Common myeloid progenitor, CD34-positive (primary cell): Measurements from ENCODE around the gene ITSN2.

Source experiments
- CTCF ChIA-PET: fragments of 350-600 bp; sonication (Branson Sonifier 250); formaldehyde crosslinking; loops from one replicate; lab custom pipeline; 2021; ENCODE audit warnings: antibody characterized with exemption; lab: Charles Lee
- POLR2A ChIA-PET: fragments of 350-600 bp; sonication (Branson Sonifier 250); formaldehyde crosslinking; loops from one replicate; lab custom pipeline; 2021; ENCODE audit warnings: antibody characterized with exemption; lab: Charles Lee
- DNase-seq, 3 donors: peaks; one replicate each; pipeline versions ENCODE4 v3.0.0 to v3.0.0-alpha.2; 2013
- H3K27ac ChIP-seq, 2 experiments: 1 replicate in 1 of 2; 2 replicates in 1 of 2; pipeline ENCODE4 v1.7.0; 2013; ENCODE audit warnings: inconsistent platforms in 2 of 2, low read length in 2 of 2, mild to moderate bottlenecking in 2 of 2, low read depth in 1 of 2, moderate library complexity in 1 of 2; ENCODE audit not compliant: severe bottlenecking in 2 of 2, insufficient read depth in 1 of 2, poor library complexity in 1 of 2
- H3K27me3 ChIP-seq, 5 experiments: replicated peaks in 2 of 5; 1 replicate in 3 of 5; 2 replicates in 2 of 5; pipeline versions ENCODE4 v1.6.1 to v1.7.0; 2013; ENCODE audit warnings: low read length in 4 of 5, mild to moderate bottlenecking in 2 of 5, moderate library complexity in 2 of 5, inconsistent platforms in 1 of 5; ENCODE audit not compliant: insufficient read depth in 5 of 5, control insufficient read depth in 4 of 5
- H3K36me3 ChIP-seq, 4 experiments: 1 replicate in 2 of 4; 2 replicates in 2 of 4; pipeline versions ENCODE4 v1.6.1 to v1.7.0; 2013; ENCODE audit warnings: low read length in 3 of 4, control low read depth in 1 of 4, mild to moderate bottlenecking in 1 of 4; ENCODE audit not compliant: control insufficient read depth in 4 of 4, insufficient read depth in 4 of 4
- H3K4me1 ChIP-seq, 4 experiments: 1 replicate in 3 of 4; 2 replicates in 1 of 4; pipeline versions ENCODE4 v1.6.1 to v1.7.1; 2013; ENCODE audit warnings: low read length in 3 of 4, mild to moderate bottlenecking in 3 of 4, control low read depth in 1 of 4, inconsistent platforms in 1 of 4, moderate library complexity in 1 of 4; ENCODE audit not compliant: control insufficient read depth in 4 of 4, insufficient read depth in 4 of 4; ENCODE audit errors: control extremely low read depth in 1 of 4
- H3K4me3 ChIP-seq, 7 experiments: 1 replicate in 4 of 7; 2 replicates in 3 of 7; pipeline versions ENCODE4 v1.5.1 to v1.7.0; 2013; ENCODE audit warnings: mild to moderate bottlenecking in 7 of 7, low read length in 6 of 7, moderate library complexity in 6 of 7, inconsistent platforms in 2 of 7, low read depth in 2 of 7, control low read depth in 1 of 7; ENCODE audit not compliant: insufficient read depth in 4 of 7, control insufficient read depth in 1 of 7; ENCODE audit errors: extremely low read depth in 1 of 7
- H3K9me3 ChIP-seq, 5 experiments: 1 replicate in 4 of 5; 2 replicates in 1 of 5; pipeline versions ENCODE4 v1.6.1 to v1.7.1; 2013; ENCODE audit warnings: low read length in 4 of 5, mild to moderate bottlenecking in 2 of 5, inconsistent platforms in 1 of 5, low read depth in 1 of 5, moderate library complexity in 1 of 5; ENCODE audit not compliant: control insufficient read depth in 4 of 5, insufficient read depth in 2 of 5; ENCODE audit errors: control extremely low read depth in 1 of 5
- WGBS: methylation state at CpG from one replicate; pipeline ENCODE4 v1.1.5; 2013; ENCODE audit not compliant: insufficient coverage; 5-methylcytosine and 5-hydroxymethylcytosine counted together

ITSN2 gene

DNA sequence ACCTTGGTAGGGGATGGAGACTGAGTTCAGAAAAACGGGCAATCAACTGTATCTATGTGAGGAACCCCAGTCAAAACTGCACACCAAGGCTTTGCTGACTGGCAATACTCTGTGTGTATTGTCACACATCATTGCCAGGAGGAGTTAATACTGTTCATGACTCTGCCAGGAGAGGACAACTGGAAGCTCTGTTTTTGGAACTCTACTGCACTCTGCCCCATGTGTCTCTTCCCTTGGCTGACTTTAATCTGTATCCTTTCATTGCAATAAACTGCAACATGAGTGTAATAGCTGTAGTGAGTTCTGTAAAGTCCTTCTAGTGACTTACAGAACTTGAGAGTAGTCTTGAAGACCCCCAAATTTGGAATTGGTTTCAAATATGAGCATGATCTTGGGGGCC, 113.2 kb downstream of the ITSN2 start:
- H3K36me3 ChIP-seq, result peaks cover 8 to 76% (median 54%) of the 10 kb centered on the region in 4 experiments
- CTCF ChIA-PET, result interaction anchor here (1.8 kb wide), 1 partner anchor 10 kb away, joined by 5 read pairs; no protein-coding TSS in a partner anchor

DNA sequence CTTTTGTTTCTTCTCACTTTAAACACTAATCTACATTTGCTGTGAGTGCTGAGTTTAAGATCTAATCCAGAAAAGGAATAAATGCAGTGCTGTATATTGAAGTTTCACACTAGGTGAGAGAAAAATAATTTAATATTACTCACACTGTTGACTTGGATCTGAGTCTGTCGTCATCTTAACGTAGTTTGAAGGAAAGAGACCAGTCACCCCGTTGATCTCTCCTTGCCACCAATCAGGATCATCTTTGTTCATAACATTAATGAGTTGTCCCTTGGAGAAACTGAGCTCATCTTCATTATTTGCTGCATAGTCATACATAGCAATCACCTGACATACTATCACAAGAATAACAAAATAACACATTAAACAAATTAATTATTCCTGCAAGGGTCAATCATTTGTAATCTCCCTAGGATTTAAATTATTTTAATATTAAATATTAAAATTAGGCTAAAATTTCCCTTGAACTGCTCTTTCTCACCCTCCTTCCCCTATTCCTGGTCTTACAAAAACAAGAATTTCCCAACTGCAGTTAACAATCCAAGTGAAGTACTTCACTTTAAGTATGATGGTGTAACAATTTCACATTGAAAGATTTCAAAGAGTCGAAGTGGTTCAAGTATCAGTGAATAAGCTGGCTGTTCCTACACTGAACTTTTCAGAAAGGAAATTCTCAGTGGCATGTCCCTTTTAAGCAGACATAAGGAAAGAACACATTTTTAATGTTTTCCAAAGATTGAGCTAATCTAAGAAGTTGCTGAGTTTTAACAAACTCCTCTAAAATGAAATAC, 114.2 kb downstream of the ITSN2 start:
- H3K27ac ChIP-seq, result no peak overlapping the region
- ChIA-PET CTCF (interaction anchor here (0.5 to 1.8 kb wide), 3 partner anchors 11 to 149 kb away, joined by 3 to 5 read pairs (median 4); no protein-coding TSS in a partner anchor), POLR2A (interaction anchor here (0.6 kb wide), 2 partner anchors 109 to 420 kb away, joined by 3 to 5 read pairs; no protein-coding TSS in a partner anchor)
- peaks cover 8 to 80% (median 53%) of the 10 kb centered on the region in 4 experiments for H3K36me3 ChIP-seq
- H3K9me3 ChIP-seq, result no peaks in the 10 kb centered on the region
- DNase-seq, result no peak
- H3K4me3 ChIP-seq, result no peak overlapping the region
- no peaks in the 10 kb centered on the region for H3K4me1 ChIP-seq
- H3K27me3 ChIP-seq, result no peaks in the 10 kb centered on the region
- WGBS, result 95% methylated on average over 4 of the region's 4 CpGs

More for the DNA sequence above, 113.2 kb downstream of the ITSN2 start:
- Histone ChIP-seq H3K27me3 (no peaks in the 10 kb centered on the region), H3K27ac (no peak overlapping the region), H3K4me1 (no peaks in the 10 kb centered on the region), H3K9me3 (no peaks in the 10 kb centered on the region), H3K4me3 (no peak overlapping the region)
- POLR2A ChIA-PET, result interaction anchor here (0.5 to 0.6 kb wide), 2 partner anchors 13 to 421 kb away, joined by 3 to 5 read pairs; no protein-coding TSS in a partner anchor
- no peak for DNase-seq
- 100% methylated on average over 1 of the region's 1 CpG for WGBS

DNA sequence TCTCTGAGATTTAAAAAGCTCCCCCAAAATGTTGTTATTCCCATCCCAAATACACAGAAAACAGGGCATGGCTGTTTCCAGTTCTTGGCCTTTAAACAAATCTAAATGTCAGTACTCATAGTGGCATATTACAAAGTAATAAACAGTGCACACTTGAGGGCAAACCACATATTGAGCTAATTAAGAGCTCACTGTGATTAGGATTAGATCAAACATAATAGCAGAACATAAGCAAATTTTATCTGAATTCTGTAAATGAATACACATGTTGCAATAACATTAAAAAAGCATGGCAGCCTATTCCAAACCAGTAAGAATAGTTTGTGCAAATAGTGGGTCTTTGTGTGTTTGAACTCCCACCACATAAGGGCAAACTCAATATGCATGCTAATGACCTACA, 118.8 kb downstream of the ITSN2 start:
- H3K27ac ChIP-seq, result no peak overlapping the region
- H3K9me3 ChIP-seq, result no peaks in the 10 kb centered on the region
- no peak for DNase-seq
- ChIA-PET CTCF (no interaction called here), POLR2A (no interaction called here)
- no peak overlapping the region for H3K4me3 ChIP-seq
- no peaks in the 10 kb centered on the region for H3K4me1 ChIP-seq
- no peaks in the 10 kb centered on the region for H3K27me3 ChIP-seq
- H3K36me3 ChIP-seq, result peaks cover 6 to 42% (median 32%) of the 10 kb centered on the region in 4 experiments

DNA sequence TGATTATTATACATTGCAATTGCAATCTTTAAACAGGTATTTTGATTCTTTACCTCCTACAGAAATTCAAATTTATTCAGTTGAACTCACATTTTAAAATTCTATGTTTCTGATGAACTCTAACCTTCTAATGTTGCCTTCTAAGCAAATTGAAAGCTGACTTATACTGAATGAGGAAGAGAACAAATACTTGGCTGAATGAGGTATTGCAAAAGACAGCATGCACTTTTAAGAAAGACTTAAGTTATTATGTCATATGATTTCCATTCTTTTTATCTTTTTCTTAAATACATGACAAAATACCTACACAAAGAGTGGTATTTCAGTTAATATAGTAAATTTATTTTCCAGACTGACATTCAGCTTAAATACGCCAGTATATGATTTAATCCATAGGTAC, 120.8 kb downstream of the ITSN2 start:
- Histone ChIP-seq H3K27me3 (no peaks in the 10 kb centered on the region), H3K4me3 (no peak overlapping the region), H3K4me1 (no peaks in the 10 kb centered on the region), H3K27ac (no peak overlapping the region), H3K36me3 (peaks cover 2 to 28% (median 24%) of the 10 kb centered on the region in 4 experiments), H3K9me3 (no peaks in the 10 kb centered on the region)
- no CpG with 5 or more reads among the region's 1 CpG for WGBS
- POLR2A ChIA-PET, result no interaction called here
- no peak for DNase-seq
- CTCF ChIA-PET, result no interaction called here

DNA sequence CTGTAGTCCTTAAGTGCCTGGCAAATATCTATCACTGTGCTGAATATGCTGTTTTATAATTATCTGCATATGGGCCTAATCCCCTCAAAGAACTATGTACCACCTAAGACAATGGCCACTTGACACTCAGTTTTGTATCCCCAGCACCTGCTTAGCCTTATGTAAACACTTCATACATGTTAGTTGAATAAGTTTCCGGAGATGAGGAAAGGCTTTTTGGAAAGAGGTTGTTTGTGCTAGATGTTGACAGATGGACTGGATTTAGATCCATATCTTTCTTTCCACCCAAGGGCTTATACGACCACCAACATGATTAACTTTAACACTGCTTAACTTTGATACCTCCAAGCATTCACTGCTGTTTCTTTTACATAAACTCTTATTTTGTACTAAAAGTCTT, 122.2 kb downstream of the ITSN2 start:
- H3K4me1 ChIP-seq, result no peaks in the 10 kb centered on the region
- ChIA-PET POLR2A (no interaction called here), CTCF (no interaction called here)
- peaks cover 0 to 18% (median 13%) of the 10 kb centered on the region in 4 experiments for H3K36me3 ChIP-seq
- no peaks in the 10 kb centered on the region for H3K9me3 ChIP-seq
- H3K27me3 ChIP-seq, result no peaks in the 10 kb centered on the region
- no CpG with 5 or more reads among the region's 2 CpGs for WGBS
- no peak overlapping the region for H3K27ac ChIP-seq
- no peak for DNase-seq
- no peak overlapping the region for H3K4me3 ChIP-seq

DNA sequence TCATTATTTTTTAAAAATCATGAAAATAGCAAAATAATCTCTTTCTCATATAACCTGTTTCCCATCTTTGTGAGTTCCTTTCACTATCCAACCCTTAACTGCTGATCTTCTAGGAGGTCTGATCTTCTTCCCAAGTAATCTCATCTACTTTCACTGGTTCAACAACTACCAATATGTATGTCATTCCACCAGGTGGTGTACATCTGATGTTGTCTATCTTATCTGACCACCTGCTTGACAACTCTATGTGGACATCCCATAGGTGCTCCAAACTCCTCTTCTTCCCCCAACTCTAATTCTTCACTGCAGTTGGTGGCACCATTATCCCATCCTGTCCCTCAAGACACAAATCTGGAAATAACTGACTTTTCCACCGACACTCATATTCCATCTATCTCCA, 123.0 kb downstream of the ITSN2 start:
- WGBS, result 100% methylated on average over 1 of the region's 1 CpG
- Histone ChIP-seq H3K9me3 (no peaks in the 10 kb centered on the region), H3K27ac (no peak overlapping the region), H3K27me3 (no peaks in the 10 kb centered on the region), H3K4me1 (no peaks in the 10 kb centered on the region), H3K36me3 (peaks cover 0 to 18% (median 13%) of the 10 kb centered on the region in 4 experiments), H3K4me3 (no peak overlapping the region)
- POLR2A ChIA-PET, result no interaction called here
- DNase-seq, result peak in 1 of 3 donors; percentile 4
- CTCF ChIA-PET, result no interaction called here

DNA sequence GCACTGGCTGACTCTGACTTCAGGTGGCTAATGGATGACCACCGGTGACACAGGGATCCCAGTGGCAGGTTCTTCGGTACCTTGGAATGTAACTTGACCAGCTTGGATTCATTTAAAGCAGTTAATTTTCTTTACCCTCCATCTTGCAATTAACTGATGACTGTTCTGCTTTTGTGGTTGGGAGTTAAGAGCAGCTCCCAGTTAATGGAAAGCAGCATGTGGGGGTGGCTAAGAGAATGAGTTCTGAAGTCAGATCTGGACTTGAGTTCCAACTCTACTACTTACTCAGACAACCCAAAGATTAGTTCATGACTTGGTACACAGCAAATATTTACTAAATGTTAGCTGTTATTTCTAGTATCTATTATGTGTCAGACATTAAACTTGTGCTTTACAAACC, 127.0 kb downstream of the ITSN2 start:
- peaks cover 2 to 15% (median 10%) of the 10 kb centered on the region in 4 experiments for H3K36me3 ChIP-seq
- DNase-seq, result no peak
- no peaks in the 10 kb centered on the region for H3K4me1 ChIP-seq
- WGBS, result 94% methylated on average over 2 of the region's 2 CpGs
- H3K4me3 ChIP-seq, result no peak overlapping the region
- ChIA-PET CTCF (no interaction called here), POLR2A (no interaction called here)
- no peak overlapping the region for H3K27ac ChIP-seq
- no peaks in the 10 kb centered on the region for H3K9me3 ChIP-seq
- H3K27me3 ChIP-seq, result no peaks in the 10 kb centered on the region
